Cardiac fibroblast (primary cell): ENCODE measurements around the gene C9orf153.

Experiments
- DNase-seq, 2 donors: peaks; one replicate each; pipeline versions ENCODE4 v3.0.0 to v3.0.0-alpha.2; 2010; ENCODE audit warnings: low read depth in 2 of 2
- H3K4me3 ChIP-seq, 2 donors: replicated peaks in 1 of 2; 1 replicate in 1 of 2; 2 replicates in 1 of 2; pipeline ENCODE4 v1.5.1; 2011; ENCODE audit warnings: low read depth in 2 of 2, low read length in 2 of 2, mild to moderate bottlenecking in 2 of 2, moderate library complexity in 1 of 2
- CTCF ChIP-seq: IDR thresholded peaks from one replicate; pipeline ENCODE4 v1.5.1; 2011; ENCODE audit warnings: low read depth, mild to moderate bottlenecking, low read length, inconsistent platforms

Gene C9orf153

GRCh38 chr9:86282077-86282978, 22.9 kb upstream of the C9orf153 start, which contains the start of gene ISCA1:
TSS of gene ISCA1 (minus strand) at chr9:86282538. CDS start at chr9:86282458, 80 bp downstream.
- no peak for TF ChIP-seq CTCF
- peak within 1 kb of the TSS; percentile 89 to 97 for H3K4me3 ChIP-seq
- DNase-seq = peak; percentile 91 to 95

- peak in 1 of 2 donors; percentile 17 for DNase-seq
- peak overlapping the region; percentile 89 to 97 for H3K4me3 ChIP-seq
- no peak for TF ChIP-seq CTCF
Observed at GRCh38 chr9:86281593-86282076, 22.2 kb upstream of the C9orf153 start.

- peak overlapping the region in 1 of 2 donors; percentile 2 for H3K4me3 ChIP-seq
- no peak for TF ChIP-seq CTCF
- no peak for DNase-seq
Observed at GRCh38 chr9:86280580-86280979, 21.1 kb upstream of the C9orf153 start.

GRCh38 chr9:86279839-86280238, 20.4 kb upstream of the C9orf153 start:
- no peak overlapping the region for H3K4me3 ChIP-seq
- no peak for DNase-seq
- TF ChIP-seq CTCF = no peak

- TF ChIP-seq CTCF = no peak
- no peak for DNase-seq
Observed at GRCh38 chr9:86277072-86277471, 17.6 kb upstream of the C9orf153 start.

GRCh38 chr9:86275962-86276361, 16.5 kb upstream of the C9orf153 start:
- peak; percentile 16 for TF ChIP-seq CTCF
- peak in 1 of 2 donors; percentile 21 for DNase-seq
- no peak overlapping the region for H3K4me3 ChIP-seq

More at GRCh38 chr9:86277072-86277471, 17.6 kb upstream of the C9orf153 start:
- no peak overlapping the region for H3K4me3 ChIP-seq
